Ramos (cell line): ENCODE measurements around the gene FAM228A.
"Not testable (repeated sequence)": the region's sequence is repeated elsewhere in the genome, so short reads cannot be mapped to it uniquely, and the experiment has no call there.

Experiments
- in situ Hi-C: fragments of 300-500 bp; cut with MboI; formaldehyde crosslinking; loops from one replicate; pipeline ENCODE4 v1.14.3; 2022; ENCODE audit warnings: low sequenced_read_pairs; ENCODE audit not compliant: unreplicated experiment

FAM228A gene

DNA sequence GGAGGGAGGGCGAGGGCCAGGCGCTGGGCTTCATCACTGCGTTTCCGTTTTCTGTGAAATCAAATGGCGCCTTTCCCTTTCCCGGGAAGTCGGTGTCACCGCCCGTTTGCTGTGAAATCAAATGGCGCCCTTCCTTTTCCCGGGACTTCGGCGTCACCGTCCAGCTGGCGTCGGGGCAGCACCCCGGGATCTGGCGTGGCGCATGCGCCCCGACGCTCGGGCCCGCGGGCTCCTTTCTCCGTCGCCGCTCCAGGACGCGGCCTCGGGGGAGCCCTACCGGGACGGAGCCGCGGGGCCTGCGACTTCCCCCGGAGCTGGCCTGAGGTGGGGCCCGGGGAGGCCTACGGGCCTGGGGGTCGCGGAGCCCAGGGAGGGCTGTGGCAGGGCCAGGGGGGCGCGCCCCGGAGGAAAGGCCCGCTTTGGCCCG lies at the start of gene FAM228A:
Gene FAM228A (plus strand): TSS at position 203 of the 427 bp plus-strand sequence. CDS start 428 bp downstream, outside the sequence.
- in situ Hi-C loops: no loop called here

- in situ Hi-C loops: no loop called here
Observed at GRCh38 chr2:24125956-24126355, 48.9 kb upstream of the FAM228A start.

- in situ Hi-C loops: no loop called here
Observed at GRCh38 chr2:24132543-24132942, 42.3 kb upstream of the FAM228A start.

DNA sequence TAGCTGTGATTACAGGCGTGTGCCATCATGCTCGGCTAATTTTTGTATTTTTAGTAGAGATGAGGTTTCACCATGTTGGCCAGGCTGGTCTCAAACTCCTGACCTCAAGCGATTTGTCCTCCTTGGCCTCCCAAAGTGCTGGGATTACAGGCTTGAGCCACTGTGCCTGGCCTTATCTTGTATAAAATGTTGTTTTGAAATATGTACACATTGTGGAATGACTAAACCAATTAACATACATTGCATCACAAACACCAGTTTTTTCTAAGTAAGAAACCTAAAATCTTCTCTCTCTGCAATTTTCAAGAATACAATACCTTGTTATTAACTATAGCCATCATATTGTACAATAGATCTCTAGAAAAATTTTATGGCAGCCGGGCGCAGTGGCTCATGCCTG lies 34.5 kb upstream of the FAM228A start:
- in situ Hi-C loops: not testable (repeated sequence)

DNA sequence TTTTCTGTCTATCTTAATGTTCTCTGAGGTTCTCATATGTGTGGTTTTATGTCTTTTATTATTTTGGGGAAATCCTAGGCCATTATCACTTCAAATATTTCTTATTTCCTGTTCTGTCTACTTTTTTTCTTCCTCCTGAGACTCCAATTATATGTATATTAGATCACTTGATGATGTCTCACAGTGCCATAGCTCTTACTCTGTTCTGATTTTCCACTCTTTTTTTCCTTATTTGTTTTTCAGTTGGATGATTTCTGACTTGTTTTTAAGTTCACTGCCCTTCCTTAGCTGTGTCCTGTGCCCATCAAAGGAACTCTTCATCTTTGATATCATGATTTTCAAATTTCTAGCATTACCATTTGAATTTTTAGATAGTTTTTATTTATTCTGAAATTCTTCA lies 27.5 kb upstream of the FAM228A start:
- in situ Hi-C loops: no loop called here

- in situ Hi-C loops: no loop called here
Observed at GRCh38 chr2:24152413-24153197, 22.2 kb upstream of the FAM228A start.

DNA sequence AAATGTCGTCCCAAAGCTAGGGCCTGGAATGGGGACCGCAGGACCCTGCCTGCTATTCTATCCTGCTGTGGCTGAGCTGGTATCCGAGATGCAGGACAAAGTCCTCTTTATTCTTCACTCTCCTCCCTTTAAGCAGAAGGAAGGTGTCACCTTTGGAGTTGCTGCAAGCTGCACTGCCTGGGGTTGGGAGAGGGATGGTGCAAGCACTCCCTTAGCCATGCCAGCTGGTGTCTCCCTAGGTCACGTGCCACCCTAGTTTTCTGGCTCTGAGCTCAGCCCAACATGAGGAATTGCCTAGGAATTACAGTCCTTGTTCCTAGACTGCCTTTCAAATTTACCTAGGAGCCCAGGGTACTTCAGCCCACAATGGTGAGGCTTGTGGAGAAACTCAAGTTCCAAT lies 21.4 kb upstream of the FAM228A start:
- in situ Hi-C loops: no loop called here

GRCh38 chr2:24158131-24158530 lies 16.7 kb upstream of the FAM228A start:
- in situ Hi-C loops: no loop called here

DNA sequence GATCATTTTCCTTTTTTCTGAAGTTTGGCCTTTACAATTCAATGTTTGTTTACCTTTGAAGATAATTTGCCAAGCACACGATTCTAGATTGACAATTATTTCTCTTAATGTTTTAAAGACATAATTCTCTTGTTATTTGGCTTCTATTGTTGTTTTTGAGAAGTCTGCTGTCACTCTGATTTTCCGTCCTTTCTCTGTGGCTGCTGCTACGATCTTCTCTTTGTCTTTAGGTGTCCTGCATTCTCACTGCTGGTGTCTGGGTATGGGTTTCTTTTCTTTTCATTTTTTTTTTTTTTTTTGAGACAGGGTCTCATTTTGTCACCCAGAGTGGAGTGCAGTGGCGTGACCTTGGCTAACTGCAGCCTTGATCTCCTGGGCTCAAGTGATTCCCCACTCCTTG lies 15.1 kb upstream of the FAM228A start:
- in situ Hi-C loops: loop anchor here (10.0 kb wide), 1 partner anchor 335 kb away; no protein-coding TSS in a partner anchor

GRCh38 chr2:24160761-24161160 lies 14.1 kb upstream of the FAM228A start:
- in situ Hi-C loops: loop anchor here (10.0 kb wide), 1 partner anchor 336 kb away; no protein-coding TSS in a partner anchor

- in situ Hi-C loops: loop anchor here (10.0 kb wide), 1 partner anchor 338 kb away; no protein-coding TSS in a partner anchor
Observed at GRCh38 chr2:24162494-24162893, 12.4 kb upstream of the FAM228A start.

DNA sequence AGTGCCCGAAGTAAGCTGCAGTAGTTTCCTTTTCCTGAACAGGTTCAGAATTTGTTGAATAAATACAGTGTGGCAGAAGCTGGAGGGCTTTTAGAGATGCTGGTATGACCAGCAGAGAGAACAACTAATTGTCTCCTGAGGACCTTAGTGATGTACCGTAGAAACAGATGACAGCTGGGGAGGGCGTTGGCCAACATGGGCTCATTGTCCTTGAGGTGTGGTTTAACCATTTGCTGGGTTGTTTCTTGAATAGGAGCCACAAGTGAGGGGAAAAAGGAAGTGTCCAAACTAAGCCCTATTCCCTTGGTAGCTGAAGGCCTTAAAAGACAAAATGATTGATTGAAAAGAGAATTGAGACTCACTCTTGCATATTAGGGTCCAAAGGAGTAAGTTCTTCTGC lies 11.7 kb upstream of the FAM228A start:
- in situ Hi-C loops: loop anchor here (10.0 kb wide), 1 partner anchor 338 kb away; no protein-coding TSS in a partner anchor

DNA sequence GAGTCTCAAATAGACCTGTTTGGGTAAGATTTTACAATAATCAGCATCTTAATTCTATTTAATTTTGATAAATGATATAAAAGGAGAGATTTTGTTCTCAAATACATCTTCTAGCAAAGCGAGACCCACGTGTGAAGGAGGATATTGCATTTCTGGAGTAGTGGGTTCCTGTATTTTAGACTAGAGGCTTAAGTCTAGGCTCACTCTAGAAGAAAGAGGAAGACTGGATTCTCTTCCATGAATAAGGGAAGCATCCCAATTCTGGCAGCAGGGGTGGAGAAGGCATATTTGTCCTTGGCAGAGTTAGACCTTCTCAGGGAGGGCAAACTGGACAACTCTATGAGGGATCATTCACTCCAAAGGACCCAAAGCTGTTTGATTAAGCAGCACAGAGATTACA lies 11.3 kb upstream of the FAM228A start:
- in situ Hi-C loops: loop anchor here (10.0 kb wide), 1 partner anchor 339 kb away; no protein-coding TSS in a partner anchor

DNA sequence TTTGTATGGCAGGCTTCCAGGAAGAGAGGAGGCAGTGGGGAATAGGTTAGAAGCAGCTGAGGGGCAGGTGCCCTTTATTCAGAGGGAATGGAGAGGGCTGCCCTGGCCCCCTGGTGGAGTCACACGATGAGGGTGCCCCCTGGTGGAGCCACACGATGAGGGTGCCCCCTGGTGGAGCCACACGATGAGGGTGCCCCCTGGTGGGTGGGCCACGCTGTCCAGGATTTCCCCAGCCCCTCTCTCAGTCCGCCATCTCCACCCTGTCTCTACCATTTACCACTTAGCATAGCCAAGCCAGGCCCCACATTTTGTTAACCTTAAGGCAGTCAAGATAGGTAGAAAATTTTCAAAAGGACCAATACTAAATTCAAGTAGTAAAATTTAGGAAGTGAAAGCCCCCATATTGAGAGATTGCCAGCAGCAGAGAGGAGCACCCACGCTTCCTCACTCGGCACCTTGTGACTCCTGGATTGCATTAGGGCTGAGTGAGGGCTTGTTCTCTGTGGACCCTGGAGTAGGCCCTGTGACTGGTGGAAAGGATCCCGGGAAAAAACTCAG lies 10.4 kb upstream of the FAM228A start:
- in situ Hi-C loops: loop anchor here (10.0 kb wide), 1 partner anchor 340 kb away; no protein-coding TSS in a partner anchor

DNA sequence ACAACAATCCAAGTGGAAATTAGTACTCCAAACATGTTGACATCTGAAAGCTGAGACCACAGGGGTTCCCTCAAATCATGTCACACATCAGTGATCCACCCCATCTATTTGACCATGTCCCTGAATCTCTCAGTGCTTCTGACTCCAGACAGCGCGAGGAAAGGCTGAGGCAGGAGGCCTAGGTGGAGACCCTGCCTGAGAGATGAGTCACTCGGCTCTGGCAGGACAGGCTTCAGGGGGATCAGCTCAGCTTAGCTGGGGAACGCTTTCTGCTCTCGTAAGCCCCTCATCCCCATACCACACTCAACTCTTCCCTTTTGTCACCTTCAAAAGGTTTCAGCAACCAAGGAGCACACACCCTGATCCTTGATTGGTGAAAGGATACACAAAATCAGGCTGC lies 5.8 kb upstream of the FAM228A start:
- in situ Hi-C loops: loop anchor here (10.0 kb wide), 1 partner anchor 344 kb away; no protein-coding TSS in a partner anchor

DNA sequence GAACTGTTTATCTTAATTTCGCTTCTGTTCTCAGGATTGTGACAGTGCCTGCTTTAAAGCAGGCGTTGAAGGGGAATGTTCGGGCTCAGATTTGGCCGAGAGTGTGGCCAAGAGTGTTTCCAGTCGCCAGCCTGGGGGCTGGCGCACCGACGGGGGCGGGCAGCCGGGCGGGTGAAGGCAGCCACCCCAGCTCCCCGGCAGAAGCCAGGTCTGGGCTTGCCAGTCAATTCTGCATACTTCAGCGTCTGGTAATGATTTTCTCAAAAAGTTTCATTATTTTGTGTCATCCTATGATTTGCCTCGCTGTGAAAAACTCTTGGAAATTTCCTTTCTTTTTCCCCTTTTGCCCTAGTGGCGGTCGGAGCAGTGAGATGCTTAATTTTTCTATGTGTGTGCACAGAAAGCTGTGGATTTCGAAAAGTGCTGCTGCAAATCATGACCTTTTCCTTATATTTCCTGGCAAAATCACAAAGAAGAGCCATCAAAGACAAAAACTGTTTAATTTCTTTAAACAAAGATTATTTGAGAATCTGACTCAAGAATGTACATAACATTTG lies 856 bp downstream of the FAM228A start:
- in situ Hi-C loops: no loop called here

DNA sequence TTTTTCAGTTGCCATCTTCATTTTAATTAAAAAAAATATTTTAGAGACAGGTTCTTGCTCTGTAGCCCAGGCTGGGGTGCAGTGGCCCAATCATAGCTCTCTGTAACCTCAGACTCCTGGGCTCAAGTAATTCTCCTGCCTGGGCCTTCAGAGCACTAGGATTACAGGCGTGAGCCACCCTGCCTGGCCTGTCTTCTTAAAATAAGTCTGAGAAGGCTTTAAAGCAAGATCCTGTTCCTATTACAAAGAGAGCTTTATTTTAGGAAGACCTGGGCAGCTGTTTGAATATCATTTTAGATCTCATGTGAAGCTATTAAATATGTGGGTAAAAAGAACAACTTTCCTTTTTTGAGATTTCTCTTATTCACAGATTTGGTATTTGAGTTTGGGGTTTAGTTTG lies 1.5 kb downstream of the FAM228A start:
- in situ Hi-C loops: no loop called here

DNA sequence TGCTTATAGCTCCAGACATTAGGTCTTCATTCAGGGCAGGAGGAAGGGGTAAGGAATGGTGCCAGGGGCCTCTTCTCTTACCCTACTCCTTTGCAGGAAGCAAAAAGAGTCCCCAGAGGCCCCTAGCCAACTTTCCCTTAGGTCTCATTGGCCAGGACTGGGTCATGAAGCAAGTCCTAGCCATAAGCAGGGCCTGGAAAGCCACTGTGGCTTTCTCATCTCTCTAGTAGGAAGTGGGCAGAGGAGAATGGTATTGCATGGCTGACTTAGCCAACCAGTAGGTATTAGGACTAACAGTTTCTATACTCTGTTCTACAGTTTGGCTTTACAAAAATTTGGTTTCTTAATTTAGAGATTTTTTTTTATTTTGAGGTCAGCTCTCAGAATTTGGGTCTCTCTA lies 4.8 kb downstream of the FAM228A start:
- in situ Hi-C loops: no loop called here

DNA sequence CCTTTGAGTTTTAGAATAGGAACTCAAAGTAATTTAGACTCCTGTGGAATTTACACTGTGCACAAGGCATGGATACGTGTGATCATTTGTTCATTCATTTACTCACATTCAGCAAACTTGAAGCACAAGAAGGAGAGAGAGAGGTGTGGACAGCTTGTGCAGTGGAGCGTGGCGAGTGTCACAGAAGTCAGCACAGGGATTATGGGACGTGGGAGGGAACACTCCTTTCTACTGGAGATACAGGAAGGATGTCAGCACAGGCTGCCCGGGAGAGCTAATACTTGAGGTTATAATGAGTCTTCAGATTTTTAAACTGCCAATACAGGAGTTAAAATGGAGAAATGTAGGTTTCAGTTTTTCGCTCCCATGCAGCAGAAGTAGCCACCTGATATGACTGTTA lies 7.0 kb downstream of the FAM228A start:
- in situ Hi-C loops: no loop called here

DNA sequence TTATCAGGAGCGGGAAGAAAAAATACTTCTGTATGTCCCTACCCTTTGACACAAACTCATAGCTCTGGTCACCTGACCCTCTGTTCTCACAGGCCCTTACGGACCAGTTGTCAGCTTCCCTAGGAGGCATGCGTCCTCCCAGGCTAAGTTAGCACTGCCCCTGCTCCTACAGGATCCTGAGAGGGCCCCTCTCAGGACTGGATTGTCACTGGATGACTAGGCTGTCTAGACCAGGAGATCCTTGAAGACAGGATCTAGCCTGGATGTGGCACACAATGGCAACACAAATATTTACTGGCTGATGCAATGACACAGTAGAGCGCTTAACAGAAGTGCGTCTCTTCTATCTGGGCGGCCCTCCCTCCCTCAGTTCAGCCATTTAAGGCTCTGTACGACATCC lies 7.7 kb downstream of the FAM228A start:
- in situ Hi-C loops: no loop called here
